DND-41 (cell line): ENCODE data around the gene WDR93.

Experiments
- ATAC-seq: fragments of 200-7000 bp; cut with Tn5 transposase; 3 replicates; pipeline ENCODE4 v1.9.1; 2021; ENCODE audit warnings: low read depth; ENCODE audit not compliant: insufficient read depth
- DNase-seq: peaks from one replicate; pipeline ENCODE4 v3.0.0-alpha.2; 2020
- H2AFZ ChIP-seq: 2 replicates; pipeline ENCODE4 v1.6.0; 2012; ENCODE audit warnings: low read depth, low read length
- H3K27ac ChIP-seq: 2 replicates; pipeline ENCODE4 v1.5.1; 2012; ENCODE audit warnings: low read length, inconsistent platforms
- H3K27me3 ChIP-seq: fragments of 200-600 bp; sonication (generic); 2 replicates; pipeline ENCODE4 v1.6.0; 2012; ENCODE audit warnings: low read length, mild to moderate bottlenecking, inconsistent platforms; ENCODE audit not compliant: insufficient read depth, poor library complexity
- H3K36me3 ChIP-seq: 2 replicates; pipeline ENCODE4 v1.5.1; 2012; ENCODE audit warnings: low read length, inconsistent platforms; ENCODE audit not compliant: insufficient read depth
- H3K4me1 ChIP-seq: 2 replicates; pipeline ENCODE4 v1.5.1; 2012; ENCODE audit warnings: mild to moderate bottlenecking, low read length; ENCODE audit not compliant: insufficient read depth
- H3K4me2 ChIP-seq: 2 replicates; pipeline ENCODE4 v1.6.0; 2012; ENCODE audit warnings: mild to moderate bottlenecking, moderate library complexity, low read length, inconsistent platforms; ENCODE audit not compliant: insufficient read depth
- H3K4me3 ChIP-seq, 2 experiments: fragments of 200-600 bp in 1 of 2; shearing (Covaris generic) in 1 of 2; 2 replicates each; pipeline ENCODE4 v1.5.1; 2012 to 2016; ENCODE audit warnings: inconsistent platforms in 2 of 2, low read length in 2 of 2, mild to moderate bottlenecking in 2 of 2, low read depth in 1 of 2, moderate library complexity in 1 of 2
- H3K79me2 ChIP-seq: 2 replicates; pipeline ENCODE4 v1.6.0; 2012; ENCODE audit warnings: low read length, inconsistent platforms; ENCODE audit not compliant: insufficient read depth
- H3K9ac ChIP-seq: 2 replicates; pipeline ENCODE4 v1.6.0; 2012; ENCODE audit warnings: low read depth, mild to moderate bottlenecking, inconsistent platforms, low read length, moderate library complexity
- H3K9me3 ChIP-seq: 2 replicates; pipeline ENCODE4 v1.5.1; 2012; ENCODE audit warnings: low read length, moderate library complexity, mild to moderate bottlenecking, inconsistent platforms; ENCODE audit not compliant: insufficient read depth, severe bottlenecking
- H4K20me1 ChIP-seq: 2 replicates; pipeline ENCODE4 v1.6.0; 2012; ENCODE audit warnings: low read length; ENCODE audit not compliant: insufficient read depth
- CTCF ChIP-seq: IDR thresholded peaks from 2 replicates; pipeline ENCODE4 v1.5.1; 2012; ENCODE audit warnings: borderline replicate concordance, low read length, moderate library complexity, mild to moderate bottlenecking; ENCODE audit not compliant: poor library complexity, severe bottlenecking; ENCODE audit errors: extremely low read depth
- EZH2 ChIP-seq: IDR thresholded peaks from 3 replicates; pipeline ENCODE4 v1.6.1; 2012; ENCODE audit warnings: borderline replicate concordance, low read depth, mild to moderate bottlenecking, moderate library complexity, low read length, inconsistent platforms; ENCODE audit not compliant: severe bottlenecking

Gene WDR93

GRCh38 chr15:89666858-89667705 is 23.5 kb upstream of the WDR93 start:
- DNase-seq (no peak), ATAC-seq (no peak)
- Histone ChIP-seq H3K9ac (no peak overlapping the region), H3K36me3 (no peaks in the 10 kb centered on the region), H2AFZ (no peak overlapping the region), H3K4me3 (no peak overlapping the region), H3K4me2 (no peak overlapping the region), H3K27ac (no peak overlapping the region), H4K20me1 (no peaks in the 10 kb centered on the region), H3K27me3 (peaks cover 7% of the 10 kb centered on the region), H3K79me2 (no peaks in the 10 kb centered on the region), H3K4me1 (no peaks in the 10 kb centered on the region), H3K9me3 (no peaks in the 10 kb centered on the region)
- TF ChIP-seq EZH2: no peak
- no peak for TF ChIP-seq CTCF

GRCh38 chr15:89667706-89667960 is 23.0 kb upstream of the WDR93 start:
- no peaks in the 10 kb centered on the region for H3K79me2 ChIP-seq
- no peak for ATAC-seq
- H3K4me3 ChIP-seq: no peak overlapping the region
- H3K9ac ChIP-seq: no peak overlapping the region
- peaks cover 7% of the 10 kb centered on the region for H3K27me3 ChIP-seq
- H4K20me1 ChIP-seq: no peaks in the 10 kb centered on the region
- no peaks in the 10 kb centered on the region for H3K9me3 ChIP-seq
- no peak overlapping the region for H3K4me2 ChIP-seq
- DNase-seq: no peak
- H3K4me1 ChIP-seq: no peaks in the 10 kb centered on the region
- TF ChIP-seq EZH2 (no peak), CTCF (no peak)
- H3K27ac ChIP-seq: no peak overlapping the region
- no peak overlapping the region for H2AFZ ChIP-seq
- H3K36me3 ChIP-seq: no peaks in the 10 kb centered on the region

GRCh38 chr15:89668171-89668570 is 22.4 kb upstream of the WDR93 start:
- Histone ChIP-seq H3K4me3 (no peak overlapping the region), H3K4me1 (no peaks in the 10 kb centered on the region), H3K79me2 (no peaks in the 10 kb centered on the region), H3K36me3 (no peaks in the 10 kb centered on the region), H2AFZ (no peak overlapping the region), H3K9ac (no peak overlapping the region), H3K27ac (no peak overlapping the region), H3K4me2 (no peak overlapping the region), H4K20me1 (no peaks in the 10 kb centered on the region), H3K9me3 (no peaks in the 10 kb centered on the region), H3K27me3 (peaks cover 7% of the 10 kb centered on the region)
- ATAC-seq: no peak
- DNase-seq: no peak
- no peak for TF ChIP-seq EZH2
- TF ChIP-seq CTCF: no peak
